Calu3 (cell line): ENCODE results near the gene TRIP13. TPM values are rescaled to one million over a fixed set of nuclear protein-coding genes. Genes with fewer than 3 reads are reported as not detected.

Experiments
- BruUV-seq: library from RNA; stranded (reverse); fragments of 400-500 nt; replicated peaks from 2 replicates; lab custom pipeline; 2021; lab: Mats Ljungman, UMichigan
- CTCF ChIA-PET: fragments of 300-600 bp; sonication (Branson Sonifier 250); formaldehyde crosslinking; loops from one replicate; lab custom pipeline; 2022; ENCODE audit warnings: antibody characterized with exemption; lab: Charles Lee
- DNase-seq: peaks from one replicate; pipeline ENCODE4 v3.0.0; 2022
- H3K27ac Mint-ChIP-seq: one replicate; pipeline ENCODE4 v1.8.0; 2022; ENCODE audit warnings: mixed read lengths; ENCODE audit not compliant: unreplicated experiment
- H3K27me3 Mint-ChIP-seq: one replicate; pipeline ENCODE4 v1.8.0; 2022; ENCODE audit warnings: mixed read lengths; ENCODE audit not compliant: unreplicated experiment
- H3K36me3 Mint-ChIP-seq: one replicate; pipeline ENCODE4 v1.8.0; 2022; ENCODE audit warnings: mild to moderate bottlenecking, moderate library complexity, mixed read lengths; ENCODE audit not compliant: insufficient read depth, unreplicated experiment
- H3K4me1 Mint-ChIP-seq: one replicate; pipeline ENCODE4 v1.8.0; 2022; ENCODE audit warnings: mild to moderate bottlenecking, low read depth, mixed read lengths; ENCODE audit not compliant: unreplicated experiment
- H3K4me3 Mint-ChIP-seq: one replicate; pipeline ENCODE4 v1.8.0; 2022; ENCODE audit warnings: mild to moderate bottlenecking, low read depth, moderate library complexity, mixed read lengths; ENCODE audit not compliant: unreplicated experiment
- H3K9me3 Mint-ChIP-seq: one replicate; pipeline ENCODE4 v1.8.0; 2022; ENCODE audit warnings: low read depth, mixed read lengths; ENCODE audit not compliant: unreplicated experiment
- CTCF ChIP-seq: fragments of 200-600 bp; IDR thresholded peaks from one replicate; pipeline ENCODE4 v1.8.0; 2022; ENCODE audit warnings: antibody characterized with exemption; ENCODE audit not compliant: unreplicated experiment
- intact Hi-C: fragments of 100-400 bp; cut with micrococcal nuclease; formaldehyde crosslinking; loops from one replicate; pipeline ENCODE4 v1.10.0; 2022; ENCODE audit not compliant: unreplicated experiment
- total RNA-seq: library from RNA; stranded (reverse); gene quantifications from 2 replicates; pipeline ENCODE4 v1.2.3, GENCODE V29; 2022

TRIP13 gene
- total RNA-seq, 1 experiment from 2014 or later: 29.9 TPM

GRCh38 chr5:884345-885126 is 8.1 kb upstream of the TRIP13 start:
- CTCF ChIA-PET: no interaction called here
- no TSS peak for BruUV-seq
- peaks cover 44% of the 10 kb centered on the region for H3K36me3 Mint-ChIP-seq
- H3K4me3 Mint-ChIP-seq: no peak overlapping the region
- peaks cover 7% of the 10 kb centered on the region for H3K9me3 Mint-ChIP-seq
- no peak for DNase-seq
- H3K4me1 Mint-ChIP-seq: no peaks in the 10 kb centered on the region
- no peak for TF ChIP-seq CTCF
- no peak overlapping the region for H3K27ac Mint-ChIP-seq
- H3K27me3 Mint-ChIP-seq: no peaks in the 10 kb centered on the region
- intact Hi-C loops: no loop called here

GRCh38 chr5:885127-885442 is 7.6 kb upstream of the TRIP13 start:
- no peak for TF ChIP-seq CTCF
- intact Hi-C loops: no loop called here
- BruUV-seq: no TSS peak
- H3K4me3 Mint-ChIP-seq: no peak overlapping the region
- no peaks in the 10 kb centered on the region for H3K27me3 Mint-ChIP-seq
- DNase-seq: no peak
- peaks cover 7% of the 10 kb centered on the region for H3K9me3 Mint-ChIP-seq
- H3K27ac Mint-ChIP-seq: no peak overlapping the region
- CTCF ChIA-PET: no interaction called here
- H3K4me1 Mint-ChIP-seq: no peaks in the 10 kb centered on the region
- peaks cover 47% of the 10 kb centered on the region for H3K36me3 Mint-ChIP-seq

- no TSS peak for BruUV-seq
- no peak for DNase-seq
- Mint-ChIP-seq H3K4me1 (no peaks in the 10 kb centered on the region), H3K36me3 (peaks cover 47% of the 10 kb centered on the region), H3K9me3 (peaks cover 7% of the 10 kb centered on the region), H3K4me3 (no peak overlapping the region), H3K27ac (no peak overlapping the region), H3K27me3 (no peaks in the 10 kb centered on the region)
- CTCF ChIA-PET: no interaction called here
- no peak for TF ChIP-seq CTCF
- intact Hi-C loops: no loop called here
Measured at GRCh38 chr5:885529-885928, 7.2 kb upstream of the TRIP13 start.

GRCh38 chr5:886036-886435 is 6.6 kb upstream of the TRIP13 start:
- DNase-seq: no peak
- no TSS peak for BruUV-seq
- H3K36me3 Mint-ChIP-seq: peaks cover 42% of the 10 kb centered on the region
- no peak overlapping the region for H3K4me3 Mint-ChIP-seq
- peaks cover 7% of the 10 kb centered on the region for H3K9me3 Mint-ChIP-seq
- no peak for TF ChIP-seq CTCF
- no peaks in the 10 kb centered on the region for H3K4me1 Mint-ChIP-seq
- H3K27ac Mint-ChIP-seq: no peak overlapping the region
- CTCF ChIA-PET: no interaction called here
- intact Hi-C loops: no loop called here
- no peaks in the 10 kb centered on the region for H3K27me3 Mint-ChIP-seq
